Progenitor cell of endocrine pancreas (in vitro differentiated cells): Measurements from ENCODE around the gene MCCC2. TPM values are rescaled to one million over a fixed set of nuclear protein-coding genes. Genes with fewer than 3 reads are reported as not detected.

ENCODE experiments used
- DNase-seq: peaks from one replicate; pipeline ENCODE4 v3.0.0; 2021; ENCODE audit warnings: low spot score; ENCODE audit not compliant: unreplicated experiment
- H3K27ac Mint-ChIP-seq: 2 replicates; pipeline ENCODE4 v1.8.0; 2021; ENCODE audit warnings: mild to moderate bottlenecking, moderate library complexity, mixed read lengths
- H3K27me3 Mint-ChIP-seq: 2 replicates; pipeline ENCODE4 v1.8.0; 2021; ENCODE audit warnings: mixed read lengths
- H3K36me3 Mint-ChIP-seq: 2 replicates; pipeline ENCODE4 v1.8.0; 2022; ENCODE audit warnings: mixed read lengths; ENCODE audit not compliant: insufficient read depth
- H3K4me1 Mint-ChIP-seq: 2 replicates; pipeline ENCODE4 v1.8.0; 2021; ENCODE audit warnings: low read depth, mixed read lengths
- H3K4me3 Mint-ChIP-seq: 2 replicates; pipeline ENCODE4 v1.8.0; 2021; ENCODE audit warnings: low read depth, mild to moderate bottlenecking, moderate library complexity, mixed read lengths
- H3K9me3 Mint-ChIP-seq: 2 replicates; pipeline ENCODE4 v1.8.0; 2021; ENCODE audit warnings: low read depth, mixed read lengths
- CTCF ChIP-seq: fragments of 200-600 bp; sonication (generic); IDR thresholded peaks from one replicate; pipeline ENCODE4 v1.5.0; 2021; ENCODE audit warnings: antibody characterized with exemption, mild to moderate bottlenecking; ENCODE audit not compliant: unreplicated experiment
- total RNA-seq: library from RNA; stranded (reverse); gene quantifications from 2 replicates; pipeline ENCODE4 v1.2.1, GENCODE V29; 2021

MCCC2 gene
- total RNA-seq, 1 donor from 2014 or later, result 43.5 TPM

GRCh38 chr5:71706906-71707305 lies 119.8 kb downstream of the MCCC2 start:
- no peak for TF ChIP-seq CTCF
- Mint-ChIP-seq H3K4me1 (peaks cover 4% of the 10 kb centered on the region), H3K27ac (no peak overlapping the region), H3K27me3 (peaks cover 86% of the 10 kb centered on the region), H3K36me3 (no peaks in the 10 kb centered on the region), H3K4me3 (no peak overlapping the region), H3K9me3 (no peaks in the 10 kb centered on the region)
- DNase-seq, result no peak

Other genes starting within 250 kb of the MCCC2 start
- gene BDP1, start 131.7 kb upstream of the MCCC2 start, total RNA-seq, result 33.8 and 34.3 TPM in 2 replicates
- not detected in 2 replicates for gene CARTPT, start 131.9 kb downstream of the MCCC2 start, total RNA-seq